GM12878 (cell line): ENCODE measurements around the gene PHGDH. TPM values are rescaled to one million over a fixed set of nuclear protein-coding genes. Genes with fewer than 3 reads are reported as not detected.

ENCODE experiments used
- ATAC-seq: fragments of 200-7000 bp; cut with Tn5 transposase; 3 replicates; pipeline ENCODE4 v1.9.1; 2020; ENCODE audit warnings: mild to moderate bottlenecking, moderate library complexity
- BruUV-seq: library from RNA; stranded (reverse); fragments of 400-500 nt; replicated peaks from 2 replicates; lab custom pipeline; 2021; lab: Mats Ljungman, UMichigan
- CTCF ChIA-PET: fragments of 300-600 bp; sonication (Branson Sonifier 250); formaldehyde crosslinking; extraction: SDS; loops from one replicate; lab custom pipeline; 2021; ENCODE audit warnings: inconsistent platforms; lab: Yijun Ruan, JAX
- POLR2A ChIA-PET: fragments of 350-600 bp; formaldehyde crosslinking; extraction: SDS; loops from one replicate; lab custom pipeline; 2021; ENCODE audit warnings: inconsistent platforms; lab: Charles Lee
- RAD21 ChIA-PET: fragments of 300-600 bp; sonication (Branson Sonifier 250); formaldehyde crosslinking; loops from one replicate; lab custom pipeline; 2023; ENCODE audit warnings: antibody characterized with exemption; ENCODE audit not compliant: unreplicated experiment; lab: Charles Lee
- SMC1A ChIA-PET: fragments of 300-600 bp; sonication (Branson Sonifier 250); formaldehyde crosslinking; loops from one replicate; lab custom pipeline; 2023; ENCODE audit not compliant: unreplicated experiment, uncharacterized antibody; lab: Charles Lee
- DNase-seq: peaks from one replicate; pipeline ENCODE4 v3.0.0-alpha.2; 2011; ENCODE audit warnings: low read depth, low spot score
- FAIRE-seq: peaks from 3 replicates; lab custom pipeline; 2011; peaks lifted over from hg19 to GRCh38; lab: Jason Lieb, UNC
- H2AFZ ChIP-seq: 2 replicates; pipeline ENCODE4 v1.6.0; 2011; ENCODE audit warnings: low read depth, low read length, control low read depth; ENCODE audit not compliant: control insufficient read depth
- H3K27ac ChIP-seq: 2 replicates; pipeline ENCODE4 v1.5.1; 2011; ENCODE audit warnings: control low read depth; ENCODE audit not compliant: control insufficient read depth, insufficient read depth
- H3K27me3 ChIP-seq, 2 experiments: replicated peaks in 1 of 2; 2 replicates each; pipeline versions ENCODE4 v1.6.0 to v1.6.1; 2011; ENCODE audit warnings: low read length in 1 of 2; ENCODE audit not compliant: control insufficient read depth in 2 of 2, insufficient read depth in 2 of 2
- H3K36me3 ChIP-seq, 2 experiments: 2 replicates each; pipeline ENCODE4 v1.5.1; 2011; ENCODE audit warnings: low read length in 1 of 2; ENCODE audit not compliant: control insufficient read depth in 2 of 2, insufficient read depth in 2 of 2
- H3K4me1 ChIP-seq: 2 replicates; pipeline ENCODE4 v1.6.1; 2011; ENCODE audit warnings: mild to moderate bottlenecking, low read length, moderate library complexity, mixed read lengths; ENCODE audit not compliant: control insufficient read depth, insufficient read depth
- H3K4me2 ChIP-seq: 2 replicates; pipeline ENCODE4 v1.6.0; 2011; ENCODE audit warnings: control low read depth; ENCODE audit not compliant: control insufficient read depth, insufficient read depth
- H3K4me3 ChIP-seq: fragments of 200-600 bp; sonication (generic); 2 replicates; pipeline ENCODE4 v1.5.1; 2016
- H3K79me2 ChIP-seq: 2 replicates; pipeline ENCODE4 v1.6.0; 2011; ENCODE audit warnings: low read length; ENCODE audit not compliant: control insufficient read depth, insufficient read depth
- H3K9ac ChIP-seq: 2 replicates; pipeline ENCODE4 v1.8.0; 2011; ENCODE audit warnings: low read length, control low read depth, mixed read lengths; ENCODE audit not compliant: control insufficient read depth, insufficient read depth
- H3K9me3 ChIP-seq: replicated peaks from 3 replicates; pipeline ENCODE4 v1.5.1; 2011; ENCODE audit warnings: mild to moderate bottlenecking, low read length; ENCODE audit not compliant: control insufficient read depth, insufficient read depth
- H4K20me1 ChIP-seq: 2 replicates; pipeline ENCODE4 v1.6.0; 2011; ENCODE audit not compliant: control insufficient read depth, insufficient read depth
- CBX3 ChIP-seq: fragments of 200-600 bp; sonication (generic); IDR thresholded peaks from 2 replicates; pipeline ENCODE4 v1.6.1; 2016; ENCODE audit warnings: low read depth, borderline replicate concordance
- CUX1 ChIP-seq: IDR thresholded peaks from 2 replicates; pipeline ENCODE4 v1.6.1; 2012; ENCODE audit warnings: improper control_type of control experiment, low read depth, low read length; ENCODE audit not compliant: insufficient replicate concordance
- E2F4 ChIP-seq: IDR thresholded peaks from 2 replicates; pipeline ENCODE4 v1.6.1; 2012; ENCODE audit warnings: low read depth, low read length, improper control_type of control experiment
- FOXM1 ChIP-seq: IDR thresholded peaks from 2 replicates; pipeline ENCODE4 v1.6.1; 2012; ENCODE audit warnings: low read depth, mild to moderate bottlenecking, inconsistent platforms, low read length, moderate library complexity
- KLF5 ChIP-seq: fragments of 450-650 bp; IDR thresholded peaks from 2 replicates; pipeline ENCODE4 v1.6.1; 2014; ENCODE audit warnings: mild to moderate bottlenecking; ENCODE audit not compliant: partially characterized antibody
- PML ChIP-seq: IDR thresholded peaks from 2 replicates; pipeline ENCODE4 v1.6.1; 2012; ENCODE audit warnings: low read length, inconsistent platforms
- SMC3 ChIP-seq: IDR thresholded peaks from 2 replicates; pipeline ENCODE4 v1.6.1; 2011; ENCODE audit warnings: low read length, improper control_type of control experiment, borderline replicate concordance
- SREBF1 ChIP-seq: IDR thresholded peaks from 2 replicates; pipeline ENCODE4 v1.6.1; 2012; ENCODE audit warnings: mild to moderate bottlenecking, low read length
- STAT3 ChIP-seq: IDR thresholded peaks from 2 replicates; pipeline ENCODE4 v1.6.1; 2011; ENCODE audit warnings: low read depth, low read length, improper control_type of control experiment
- TCF3 ChIP-seq: IDR thresholded peaks from 2 replicates; pipeline ENCODE4 v1.6.1; 2012; ENCODE audit warnings: low read depth, mild to moderate bottlenecking, low read length, borderline replicate concordance; ENCODE audit not compliant: insufficient read depth
- USF2 ChIP-seq: IDR thresholded peaks from 2 replicates; pipeline ENCODE4 v1.6.1; 2011; ENCODE audit warnings: low read depth, low read length, improper control_type of control experiment, borderline replicate concordance
- ZNF384 ChIP-seq: IDR thresholded peaks from 2 replicates; pipeline ENCODE4 v1.6.1; 2012; ENCODE audit warnings: low read depth, mild to moderate bottlenecking, low read length, improper control_type of control experiment, borderline replicate concordance
- WGBS: methylation state at CpG from one replicate; pipeline ENCODE4 v1.1.6; 2016; ENCODE audit warnings: low lambda C conversion rate; ENCODE audit not compliant: insufficient replicate concordance, insufficient coverage; ENCODE audit errors: missing lambda C conversion rate; 5-methylcytosine and 5-hydroxymethylcytosine counted together
- in situ Hi-C: fragments of 300-500 bp; cut with MboI; formaldehyde crosslinking; loops from 9 replicates; pipeline ENCODE4 v1.14.3; 2018; ENCODE audit warnings: mixed read lengths
- intact Hi-C: fragments of 100-400 bp; cut with micrococcal nuclease; formaldehyde crosslinking; loops from one replicate; pipeline ENCODE4 v1.14.2; 2022; ENCODE audit not compliant: unreplicated experiment
- polyA plus RNA-seq, 11 experiments: library from polyadenylated mRNA; depleted of rRNA in 4 of 11; unstranded in 6 of 11; stranded (reverse) in 5 of 11; fragments of >200 nt; fragmentation: Nextera tagmentation in 4 of 11; fragmentation: Illumina TruSeq in 1 of 11; extraction: Ambion mirVana in 4 of 11; extraction: Trizol in 1 of 11; gene quantifications; 1 replicate in 1 of 11; 2 replicates in 10 of 11; pipeline versions ENCODE4 v1.2.1 to v1.2.3, GENCODE V29; 2011 to 2016; ENCODE audit warnings: inconsistent platforms in 2 of 11, missing spikeins in 2 of 11, low read depth in 1 of 11
- total RNA-seq, 4 experiments: library from RNA; depleted of rRNA in 3 of 4; stranded (reverse); fragments of >200 nt in 3 of 4; fragmentation: Illumina TruSeq in 1 of 4; extraction: Trizol in 1 of 4; gene quantifications; 2 replicates each; pipeline versions ENCODE4 v1.2.1 to v1.2.3, GENCODE V29; 2013 to 2021

The PHGDH gene
- total and polyA plus RNA-seq, 10 of the 15 experiments (the other 5 are each of a cell fraction or from before 2014, with no cell fraction given), result 3.9 to 47.8 (median 25.9) TPM

- H3K9me3 ChIP-seq, result no peaks in the 10 kb centered on the region
- H3K4me2 ChIP-seq, result no peak overlapping the region
- no peak overlapping the region for H3K4me3 ChIP-seq
- ChIA-PET SMC1A (no interaction called here), CTCF (interaction anchor here (0.6 kb wide), 1 partner anchor 15 kb away, joined by 3 read pairs; no protein-coding TSS in a partner anchor), RAD21 (no interaction called here), POLR2A (no interaction called here)
- no peak overlapping the region for H2AFZ ChIP-seq
- DNase-seq (no peak), FAIRE-seq (no peak), ATAC-seq (no peak)
- no peaks in the 10 kb centered on the region for H4K20me1 ChIP-seq
- no peaks in the 10 kb centered on the region for H3K27me3 ChIP-seq
- no peaks in the 10 kb centered on the region for H3K4me1 ChIP-seq
- no peak overlapping the region for H3K27ac ChIP-seq
- in situ Hi-C loops, result no loop called here
- no TSS peak for BruUV-seq
- H3K36me3 ChIP-seq, result no peaks in the 10 kb centered on the region
- WGBS, result 53% methylated on average over 13 of the region's 13 CpGs
- no peak overlapping the region for H3K9ac ChIP-seq
- no peaks in the 10 kb centered on the region for H3K79me2 ChIP-seq
- intact Hi-C loops, result loop anchor here (5.0 kb wide), 2 partner anchors 64 to 129 kb away; no protein-coding TSS in a partner anchor
- TF ChIP-seq FOXM1, result no peak
- TF ChIP-seq PML, result no peak
- TF ChIP-seq TCF3, result no peak
- no peak for TF ChIP-seq STAT3
- no peak for TF ChIP-seq SREBF1
- TF ChIP-seq KLF5, result no peak
- TF ChIP-seq SMC3, result no peak
- TF ChIP-seq CUX1, result no peak
- no peak for TF ChIP-seq ZNF384
- TF ChIP-seq E2F4, result no peak
- TF ChIP-seq USF2, result no peak
- TF ChIP-seq CBX3, result no peak
Observed at GRCh38 chr1:119740896-119741780, 29.4 kb downstream of the PHGDH start.
